Measurements from ENCODE around the gene RAD51B.

Gene RAD51B

DNA sequence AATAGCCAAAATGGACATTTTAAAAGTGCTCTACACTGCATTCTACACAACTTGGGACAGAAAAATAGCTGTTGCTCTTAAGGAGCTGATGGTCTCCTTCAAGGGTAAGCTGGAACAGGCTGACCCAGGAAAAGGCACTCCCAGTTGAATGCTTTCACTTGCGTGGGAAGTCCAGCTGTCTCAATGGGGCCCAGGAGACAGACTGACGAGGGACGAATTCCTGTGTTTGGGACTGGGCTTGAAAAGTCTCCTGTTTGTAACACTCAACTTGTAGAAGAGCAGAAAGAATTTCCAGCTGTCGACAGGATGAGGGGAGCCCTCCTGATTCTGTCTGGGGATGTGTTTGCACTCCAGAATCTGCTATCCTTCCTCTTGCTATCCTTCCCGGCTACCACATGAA is 792.5 kb downstream of the RAD51B start:
- no peak for DNase-seq

DNA sequence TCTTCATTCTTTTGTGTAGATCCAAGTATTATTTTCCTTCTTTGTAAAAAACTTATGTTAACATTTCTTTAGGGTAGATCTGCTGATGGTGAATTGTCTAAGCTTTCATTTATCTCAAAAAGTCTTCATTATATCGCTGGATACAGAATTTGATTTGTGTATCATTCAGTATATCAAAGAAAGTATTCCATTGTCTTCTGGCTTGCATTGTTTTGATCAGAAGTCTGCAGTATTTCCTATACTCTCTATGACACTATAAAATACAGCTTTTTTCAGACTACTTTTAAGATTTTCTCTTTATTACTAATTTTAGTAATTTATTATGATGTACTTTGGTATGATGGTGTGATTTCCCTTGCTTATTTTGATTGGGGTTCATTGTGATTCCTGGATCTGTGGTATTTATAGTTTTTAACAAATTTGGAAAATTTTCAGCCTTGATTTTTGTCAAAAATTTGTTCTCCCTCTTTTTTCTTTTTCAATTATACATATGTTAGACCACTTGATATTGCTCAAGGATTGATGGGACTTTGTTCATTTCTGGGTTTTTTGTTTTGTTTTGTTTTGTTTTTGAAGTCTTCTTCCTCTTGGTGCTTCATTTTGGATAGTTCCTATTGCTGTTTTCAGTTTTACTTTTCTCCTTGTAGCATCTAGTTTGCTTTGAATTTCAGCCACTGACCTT is 796.8 kb downstream of the RAD51B start:
- DNase-seq, result no peak

DNA sequence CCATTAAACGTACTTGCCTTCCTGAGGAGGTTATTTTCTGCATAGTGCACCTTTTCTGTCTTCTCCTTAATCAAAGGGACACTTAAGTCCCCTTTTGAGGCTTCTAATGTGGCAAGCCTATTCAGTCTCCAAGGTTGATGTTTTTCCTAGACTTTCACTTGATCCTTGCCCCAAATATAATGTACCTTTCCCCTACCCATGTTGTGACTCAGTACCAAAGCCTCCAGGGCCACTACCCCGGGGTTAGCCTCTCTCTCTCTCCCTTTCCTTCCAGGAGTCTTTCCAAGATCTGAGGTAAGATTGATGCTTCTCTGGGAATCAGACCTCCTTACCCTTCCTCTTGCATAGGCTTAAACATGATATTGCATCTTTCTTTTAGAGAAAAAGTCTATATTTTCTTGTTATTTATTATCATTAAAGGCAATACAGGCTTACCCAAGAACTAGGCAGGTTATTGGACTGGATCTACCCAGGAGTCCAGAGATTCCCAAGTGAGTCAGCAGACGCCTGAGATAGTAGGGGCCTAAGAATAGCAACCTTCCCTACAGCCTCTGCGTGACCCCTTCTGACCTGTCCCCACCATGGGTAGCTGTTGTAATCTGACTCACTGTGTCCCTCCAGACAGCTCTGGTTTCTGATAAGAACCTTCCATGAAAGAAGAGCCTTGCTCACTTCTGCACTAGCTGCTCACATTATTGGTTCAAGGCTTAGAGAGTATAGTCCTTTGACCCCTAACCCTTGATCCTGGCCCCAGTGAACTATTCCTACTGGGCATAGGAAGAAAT is 800.4 kb downstream of the RAD51B start:
- DNase-seq, result no peak

DNA sequence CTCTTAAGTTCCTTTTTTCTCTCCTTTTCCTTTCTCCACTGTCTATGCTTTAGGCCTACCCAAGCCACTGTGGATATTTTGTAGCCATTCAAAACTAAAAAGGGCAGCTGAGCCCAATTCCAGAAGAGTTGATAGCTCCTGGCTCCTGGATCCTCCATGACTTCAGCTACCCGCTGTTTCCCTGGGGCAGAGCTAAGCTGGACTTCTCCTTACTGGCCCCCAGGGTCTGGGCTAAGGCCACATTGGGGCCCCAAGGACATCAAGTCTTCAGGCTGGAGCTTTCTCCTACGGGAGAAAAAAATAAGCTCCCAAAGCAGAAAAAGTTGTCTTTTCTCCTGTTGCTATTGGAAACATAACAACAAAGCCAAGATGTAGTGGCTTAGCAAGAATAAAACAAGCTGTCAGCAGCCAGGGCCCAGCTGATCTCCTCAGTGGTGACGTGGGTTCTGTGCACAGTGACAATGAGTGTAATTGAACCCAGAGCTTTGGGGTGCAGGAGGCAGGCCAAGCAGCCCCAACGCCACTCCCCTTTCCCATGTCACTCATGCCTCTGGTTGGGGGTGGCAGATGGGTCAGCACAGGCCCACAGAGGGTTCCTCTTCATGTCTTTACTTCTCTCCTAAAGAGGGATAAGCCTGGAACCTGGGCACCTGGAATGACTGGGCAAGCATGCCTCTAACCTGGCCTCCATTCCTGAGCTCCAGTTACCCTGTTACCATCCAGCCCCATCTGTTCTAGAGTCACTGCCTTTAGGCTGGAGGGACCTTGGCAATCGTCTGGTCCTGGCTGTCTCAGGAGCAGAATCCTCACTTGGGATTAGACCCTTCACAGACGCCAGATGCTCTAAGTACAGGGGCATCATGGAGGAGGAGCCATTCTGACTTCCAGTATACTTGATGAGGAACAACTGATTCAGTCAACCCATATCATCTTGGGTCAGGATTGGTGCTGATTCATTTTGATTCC is 802.1 kb downstream of the RAD51B start:
- no peak for DNase-seq

DNA sequence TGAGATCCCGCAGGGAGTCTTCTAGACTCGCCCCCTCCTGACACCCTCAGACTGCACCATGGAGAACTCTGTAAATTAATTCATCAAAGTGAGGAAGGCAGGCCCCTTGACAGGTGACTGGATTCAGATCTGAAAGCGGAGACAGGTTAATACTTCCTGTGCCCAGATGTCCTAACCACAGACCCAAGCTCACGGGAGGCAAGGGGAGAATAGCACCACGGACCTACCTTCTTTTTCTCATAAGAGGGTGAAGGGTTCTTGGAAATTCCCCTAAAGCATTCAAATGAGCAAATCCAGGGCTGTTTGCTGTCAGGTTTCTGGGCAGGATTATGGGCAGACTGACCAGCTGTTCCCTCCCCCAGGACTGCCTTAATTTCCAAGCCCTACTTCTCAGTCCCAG is 803.3 kb downstream of the RAD51B start:
- DNase-seq, result no peak

DNA sequence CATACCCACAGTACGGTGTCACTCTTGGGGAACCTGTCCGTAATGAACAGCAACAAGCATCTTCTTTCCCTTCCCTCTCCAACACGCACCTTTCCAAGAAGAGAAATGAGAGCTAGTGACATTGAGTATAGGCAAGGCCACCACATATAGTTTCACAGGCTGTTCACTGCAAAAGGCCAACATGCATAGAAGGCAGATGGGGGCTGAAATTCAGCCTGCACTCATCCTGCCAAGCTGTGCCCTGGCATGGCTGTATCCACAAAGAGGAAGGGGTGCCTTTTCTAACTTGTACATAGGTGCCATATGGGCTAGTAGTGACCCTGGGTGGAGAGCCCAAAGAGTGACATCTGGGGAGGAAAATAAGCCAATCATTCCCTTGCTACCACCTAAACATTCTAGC is 803.7 kb downstream of the RAD51B start:
- DNase-seq, result no peak

DNA sequence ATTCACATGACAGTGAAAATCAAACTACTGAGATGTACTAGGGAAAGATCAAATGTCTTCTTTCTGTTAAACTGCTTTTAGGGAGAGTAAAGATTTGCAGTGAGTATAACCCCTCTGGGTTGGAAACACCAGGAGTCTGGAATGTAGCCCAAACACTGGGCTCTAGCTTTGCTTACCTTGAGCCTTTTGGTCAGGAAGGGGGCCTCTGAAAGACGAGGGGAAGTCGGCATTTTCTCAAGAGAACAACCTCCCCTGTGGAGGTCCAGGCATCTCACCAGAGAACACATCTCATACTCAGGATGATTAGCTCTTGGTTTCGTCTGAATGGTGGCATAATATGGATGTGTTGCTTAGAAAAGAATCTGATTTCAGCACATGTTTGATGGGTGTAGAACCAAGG is 804.2 kb downstream of the RAD51B start:
- no peak for DNase-seq

DNA sequence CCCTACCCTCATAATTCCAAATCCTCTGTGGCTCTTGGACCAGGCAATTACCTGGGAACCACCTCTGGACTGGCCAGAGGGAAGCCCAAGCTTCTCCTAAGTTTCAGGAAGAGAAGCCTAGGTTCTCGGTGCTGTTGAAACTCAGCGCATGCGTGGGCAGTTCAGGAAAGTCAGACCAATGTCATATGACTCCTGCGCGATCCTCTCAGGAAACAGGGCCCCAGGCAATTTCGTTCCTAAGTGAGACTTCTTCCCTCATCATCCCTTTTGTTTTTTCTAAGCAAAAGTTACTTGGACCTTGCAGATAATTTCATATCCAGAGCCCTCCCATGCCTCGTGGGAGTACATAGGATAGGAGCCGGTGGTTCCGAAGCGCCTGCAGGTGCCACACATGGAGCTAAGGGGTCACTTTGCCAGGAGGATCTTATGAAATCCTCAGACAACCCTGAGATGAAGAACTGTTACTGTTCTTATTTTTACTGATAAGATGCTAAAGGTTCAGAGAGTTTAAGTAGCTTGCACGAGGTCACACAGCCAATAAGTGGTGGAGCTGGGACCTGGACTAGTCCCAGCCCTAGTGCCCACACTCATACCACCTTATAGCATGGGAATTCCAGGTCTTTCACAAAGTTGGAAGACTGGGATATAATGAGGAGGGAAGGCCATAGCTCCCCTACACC is 805.1 kb downstream of the RAD51B start:
- peak; percentile 86 for DNase-seq

DNA sequence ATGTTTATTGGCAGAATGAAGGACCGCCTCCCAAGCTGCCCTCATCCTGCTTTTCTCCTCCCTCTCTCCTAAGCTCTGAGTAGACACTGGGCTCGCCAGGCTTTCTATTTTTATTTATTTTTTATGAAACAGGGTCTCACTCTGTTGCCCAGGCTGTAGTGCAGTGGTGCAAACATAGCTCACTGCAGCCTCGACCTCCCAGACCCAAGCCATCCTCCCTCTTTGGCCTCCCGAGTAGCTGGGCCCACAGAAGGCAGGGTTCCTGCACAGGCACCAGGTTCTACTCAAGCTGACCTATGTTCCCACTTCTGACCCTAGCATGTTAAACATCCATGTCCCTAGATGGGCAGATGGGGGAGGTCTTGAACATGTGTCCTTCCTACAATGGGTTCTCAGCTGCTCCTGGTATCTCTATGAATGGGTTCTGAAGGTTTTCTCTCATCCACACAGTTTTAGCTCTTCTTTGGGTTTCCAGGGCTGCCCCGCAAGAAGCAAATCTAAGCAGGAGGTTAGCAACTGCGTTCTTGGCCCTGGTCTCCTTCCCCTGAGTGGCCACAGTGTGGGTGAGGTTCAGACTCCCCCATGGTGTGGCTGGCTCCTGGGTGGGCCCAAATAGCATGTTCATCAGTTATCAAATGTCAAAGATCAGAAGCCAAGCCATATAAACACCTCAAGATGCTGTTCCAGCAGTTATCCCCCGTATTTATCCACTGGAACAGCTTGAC is 805.9 kb downstream of the RAD51B start:
- no peak for DNase-seq

DNA sequence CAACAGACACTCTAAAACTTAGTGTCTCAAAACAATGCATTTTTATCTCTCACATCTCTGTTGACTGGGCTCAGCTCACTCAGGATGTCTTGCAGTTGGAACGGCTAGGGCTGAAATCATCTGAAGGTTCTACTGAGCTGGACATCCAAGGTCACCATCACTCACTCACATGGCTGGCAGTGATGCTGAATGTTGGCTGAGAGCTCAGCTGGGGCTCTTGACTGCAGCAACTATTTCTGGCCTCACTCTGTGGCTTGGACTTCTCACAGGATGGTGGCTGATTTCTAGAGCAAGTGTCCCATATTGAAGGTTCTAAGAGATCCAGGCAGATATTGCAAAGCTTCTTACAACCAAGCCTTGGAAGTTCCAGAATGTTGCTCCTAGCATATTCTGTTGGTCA is 806.8 kb downstream of the RAD51B start:
- DNase-seq, result no peak

DNA sequence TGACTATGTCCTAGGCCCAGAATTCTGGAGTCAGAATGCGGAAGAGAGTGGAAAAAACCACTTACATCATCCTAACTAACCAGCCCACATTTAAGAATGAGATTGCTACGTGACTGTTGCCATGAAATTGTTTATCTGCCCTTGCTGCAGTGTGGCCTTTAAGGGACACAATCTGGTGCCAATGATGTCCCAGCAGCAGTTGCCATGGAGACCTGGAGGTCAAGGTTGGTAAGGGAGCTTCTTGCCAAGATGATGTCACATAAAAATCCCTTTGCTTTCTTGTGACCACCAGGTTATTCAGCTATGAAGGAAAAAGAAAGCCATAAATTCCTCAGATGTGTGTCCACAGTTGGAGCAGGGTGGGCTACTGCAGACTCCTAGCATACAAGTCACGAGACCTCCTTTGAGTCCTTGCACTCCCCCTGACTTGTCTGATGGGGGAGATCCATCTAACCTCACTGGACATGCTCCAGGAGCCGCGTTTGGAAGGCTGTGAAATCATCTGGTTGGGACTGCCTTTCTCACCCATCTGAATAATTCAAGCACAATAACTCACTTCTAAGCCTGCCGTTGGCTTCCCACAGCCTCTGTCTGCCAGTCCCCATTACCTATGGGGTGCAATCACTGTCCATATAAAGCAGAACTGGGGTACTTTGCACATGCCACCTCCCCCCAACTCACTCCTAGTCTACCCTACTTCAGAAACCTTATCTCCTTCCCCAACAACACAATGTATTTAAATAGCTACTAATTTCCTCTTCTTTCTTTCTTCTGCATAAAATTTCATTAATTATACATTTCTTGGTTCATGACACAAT is 807.7 kb downstream of the RAD51B start:
- no peak for DNase-seq

DNA sequence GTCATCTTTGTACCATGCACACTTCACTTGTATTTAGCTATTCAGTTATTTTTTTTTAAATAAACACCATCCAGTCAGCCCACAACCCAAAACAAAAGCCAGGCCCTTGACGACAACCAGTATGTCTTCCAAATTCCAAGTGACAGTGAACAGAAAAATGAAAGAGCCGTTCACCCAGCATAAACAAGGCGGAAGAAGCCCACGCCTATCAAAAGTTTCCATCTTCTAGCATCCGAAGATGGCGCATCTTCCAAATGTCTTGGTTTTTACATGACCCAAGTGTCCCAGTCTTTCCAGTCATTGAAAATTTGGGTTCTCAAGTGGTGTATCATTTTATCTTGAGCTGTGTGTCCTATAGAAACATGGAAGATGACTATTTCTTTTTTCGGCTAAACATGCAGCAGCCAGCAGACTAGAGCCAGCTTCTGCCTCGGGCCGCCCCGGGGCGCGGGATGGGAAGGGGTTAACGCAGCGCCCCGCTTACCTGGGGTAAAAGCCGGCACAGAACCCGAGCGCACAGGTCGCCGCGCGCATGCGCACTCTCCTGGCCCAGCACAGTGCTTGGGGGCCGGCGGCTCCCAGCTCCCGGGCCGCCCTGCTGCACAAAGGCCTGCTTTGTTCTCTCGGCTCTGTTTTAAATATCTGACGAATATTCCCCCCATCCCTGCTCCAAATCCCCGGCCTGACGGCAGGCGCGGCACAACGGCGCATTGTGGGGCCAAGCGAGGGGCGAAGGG is 808.5 kb downstream of the RAD51B start:
- DNase-seq, result no peak

DNA sequence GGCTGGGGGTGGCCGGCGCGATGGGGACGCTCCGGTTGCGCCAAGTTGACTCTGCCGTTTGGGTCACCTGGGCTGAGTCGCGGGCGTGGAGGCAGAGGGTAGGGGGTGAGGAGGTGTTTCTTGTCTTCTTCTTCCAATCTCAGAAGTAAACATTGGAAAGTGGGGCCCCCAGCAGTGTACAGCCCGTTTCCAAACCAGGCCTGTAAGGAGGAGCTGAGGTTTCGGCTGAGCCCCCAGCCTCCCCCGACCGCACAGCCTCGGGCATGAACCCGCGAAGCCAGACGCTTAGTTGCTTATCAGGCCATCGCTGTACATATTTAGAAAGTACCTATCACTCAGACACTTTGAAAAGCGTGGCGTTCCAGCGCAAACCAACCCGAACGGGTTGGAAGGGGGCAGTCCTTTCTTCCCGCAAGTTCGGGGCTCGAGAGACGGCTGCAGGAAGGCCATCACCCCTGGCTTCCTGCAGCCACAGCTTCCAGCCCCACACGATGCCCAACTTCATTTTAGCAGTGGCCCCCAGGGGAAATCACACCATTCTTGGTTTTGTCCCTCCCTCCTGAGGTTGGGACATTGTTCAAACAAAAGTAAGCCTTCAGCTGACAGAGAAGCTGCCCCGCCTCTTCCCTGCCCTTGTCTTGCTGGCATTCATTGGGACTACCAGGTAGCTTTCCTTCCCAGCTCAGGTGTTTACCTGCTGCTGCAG is 809.2 kb downstream of the RAD51B start:
- DNase-seq, result no peak

DNA sequence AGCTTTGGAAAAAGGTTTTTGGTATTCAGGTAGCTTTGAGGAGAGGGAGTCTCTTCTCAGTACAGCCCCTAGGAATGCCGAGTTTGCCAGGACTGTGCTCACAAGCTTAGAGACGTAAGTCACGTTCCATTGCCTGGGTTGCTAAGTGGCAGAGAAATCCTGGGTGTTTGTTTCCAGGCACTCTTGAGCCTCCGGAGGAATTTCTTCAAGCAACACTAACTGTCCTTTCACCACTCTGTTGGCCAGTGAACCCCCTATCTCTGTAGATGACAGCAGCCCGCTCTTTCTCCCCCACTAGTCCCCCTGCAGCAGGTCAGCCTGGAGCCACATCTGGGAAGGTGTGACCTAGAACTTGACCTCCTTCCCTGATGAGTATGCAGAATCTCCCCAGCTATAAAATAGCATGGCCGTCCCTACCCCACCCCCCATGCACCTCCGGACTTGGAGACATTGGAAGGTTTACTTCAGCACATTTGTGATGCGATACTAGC is 810.5 kb downstream of the RAD51B start:
- DNase-seq, result no peak

DNA sequence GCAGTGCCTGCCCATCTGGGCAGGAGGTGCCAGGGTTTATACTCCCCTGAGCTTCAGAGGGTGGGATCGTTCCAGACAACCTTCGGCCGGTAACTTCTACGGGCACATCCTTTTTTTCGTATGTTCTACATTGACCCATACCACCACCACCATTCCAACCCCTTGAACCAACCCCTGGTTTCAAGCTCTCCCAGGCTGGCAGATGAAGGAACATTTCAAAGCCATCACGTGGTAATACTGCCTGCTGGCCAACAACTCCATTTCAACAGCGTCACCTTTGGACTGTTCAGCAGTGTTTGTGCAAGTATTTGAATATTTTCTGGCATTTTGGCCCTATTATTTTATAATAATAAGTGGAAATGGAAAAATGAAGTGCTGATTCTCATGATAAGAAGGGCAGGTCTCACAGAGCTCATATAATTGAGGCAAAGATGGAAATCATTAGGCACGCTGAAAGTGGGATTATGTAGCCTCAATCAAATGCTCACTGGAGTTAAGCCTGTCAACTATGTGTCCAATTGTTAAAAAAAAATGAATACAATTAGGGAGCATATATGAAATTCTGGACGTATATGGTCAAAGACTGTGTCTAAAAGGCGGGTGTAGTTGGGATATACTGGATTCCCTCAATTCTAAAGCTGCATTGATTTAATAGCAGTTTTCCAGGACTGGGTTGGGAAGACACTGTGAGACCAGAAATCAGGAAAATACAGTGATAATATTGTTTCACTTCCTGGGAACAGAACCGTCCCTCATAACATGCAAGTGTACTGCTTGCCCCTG is 811.2 kb downstream of the RAD51B start:
- DNase-seq, result no peak

DNA sequence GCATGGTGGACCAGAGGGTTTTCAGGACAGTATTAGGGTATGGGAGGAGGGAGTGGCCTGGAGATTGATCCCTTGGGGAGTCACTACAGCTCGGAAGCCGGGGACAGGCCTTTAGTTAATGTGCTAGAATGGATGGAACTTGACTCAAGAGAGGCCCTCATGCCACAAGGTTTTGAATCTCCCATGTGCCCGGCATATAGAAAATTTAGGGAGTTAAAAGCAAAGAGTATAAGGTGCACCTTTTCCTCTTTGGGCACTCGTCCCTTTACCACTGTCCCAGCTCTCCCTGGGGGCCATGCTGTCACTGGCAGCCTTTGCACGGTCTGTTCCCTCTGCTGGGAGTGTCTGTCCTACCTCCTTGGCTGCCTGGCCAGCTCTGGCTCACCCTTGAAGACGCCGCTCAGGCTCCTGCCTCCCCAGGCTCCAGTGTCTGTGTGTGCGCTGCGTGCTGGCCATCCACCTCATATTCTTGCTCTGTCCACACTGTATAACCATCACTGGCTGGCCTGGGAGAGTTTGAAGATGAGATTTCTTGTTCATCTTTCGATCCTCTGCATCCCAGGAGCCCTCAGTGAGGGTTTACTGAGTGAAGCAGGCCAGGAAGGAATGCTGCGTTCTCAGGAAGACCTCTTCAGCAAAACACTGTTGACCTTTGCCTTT is 811.9 kb downstream of the RAD51B start:
- DNase-seq, result no peak

DNA sequence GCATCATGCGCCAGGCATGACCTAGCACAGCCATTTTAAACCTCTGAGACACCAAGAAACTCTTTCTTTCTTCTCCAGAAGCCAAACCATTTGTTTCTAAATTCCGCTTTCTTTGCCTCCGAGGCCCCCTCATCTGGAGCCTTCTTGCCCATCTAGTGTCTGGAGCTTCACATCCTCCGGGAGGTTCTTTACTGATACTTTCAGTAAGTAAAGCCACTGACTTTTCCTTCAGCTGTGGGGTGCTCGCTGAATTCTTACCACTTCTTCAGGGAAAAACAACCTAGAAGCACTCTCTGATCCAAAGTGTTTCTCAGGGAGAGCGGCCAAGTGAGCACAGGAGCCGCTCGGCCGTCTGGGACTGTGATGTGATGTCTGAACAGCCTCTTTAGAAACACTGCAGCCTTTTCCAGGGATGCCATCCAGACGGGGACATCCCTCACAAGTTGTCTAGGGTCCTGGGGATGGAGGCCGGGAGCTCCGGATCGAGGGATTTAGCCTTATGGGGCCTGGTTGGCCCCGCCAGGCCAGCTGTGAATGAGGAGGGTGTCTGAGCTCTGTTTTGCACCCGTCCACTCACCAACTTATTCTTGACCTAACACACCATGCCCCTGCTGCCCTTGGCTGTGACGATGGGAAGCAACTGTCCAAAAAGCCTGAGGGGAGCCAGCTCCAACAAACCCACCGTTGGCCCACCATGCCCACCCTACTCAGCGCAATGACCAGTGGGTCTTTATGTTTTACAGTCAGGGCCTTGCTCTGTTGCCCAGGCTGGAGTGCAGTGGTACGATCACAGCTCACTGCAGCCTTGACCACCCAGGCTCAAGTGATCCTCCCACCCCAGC is 812.7 kb downstream of the RAD51B start:
- no peak for DNase-seq
